GM19239 (cell line): ENCODE data around the gene SEC14L5.

Experiments used
- DNase-seq: peaks from one replicate; pipeline ENCODE4 v3.0.0; 2011; ENCODE audit warnings: low spot score; ENCODE audit not compliant: insufficient read length
- FAIRE-seq: peaks from 2 replicates; lab custom pipeline; 2011; peaks lifted over from hg19 to GRCh38; lab: Jason Lieb, UNC

Gene SEC14L5

GRCh38 chr16:4957720-4958509, at the start of gene SEC14L5:
Gene SEC14L5 (plus strand): TSS chr16:4958330. CDS start chr16:4959324, 994 bp downstream.
- FAIRE-seq (peak; percentile 83), DNase-seq (peak; percentile 91)

- no peak for DNase-seq
- no peak for FAIRE-seq
Measured at GRCh38 chr16:4908854-4909401, 49.2 kb upstream of the SEC14L5 start.

GRCh38 chr16:4909825-4910224, 48.3 kb upstream of the SEC14L5 start:
- FAIRE-seq: no peak
- DNase-seq: no peak

GRCh38 chr16:4910828-4911227, 47.3 kb upstream of the SEC14L5 start:
- FAIRE-seq (no peak), DNase-seq (no peak)

- DNase-seq (no peak), FAIRE-seq (no peak)
Measured at GRCh38 chr16:4911970-4912386, 46.2 kb upstream of the SEC14L5 start.

- DNase-seq (no peak), FAIRE-seq (no peak)
Measured at GRCh38 chr16:4913130-4913773, 44.9 kb upstream of the SEC14L5 start.

- FAIRE-seq: no peak
- DNase-seq: no peak
Measured at GRCh38 chr16:4913774-4914525, 44.2 kb upstream of the SEC14L5 start.

- DNase-seq (no peak), FAIRE-seq (no peak)
Measured at GRCh38 chr16:4914528-4915225, 43.5 kb upstream of the SEC14L5 start.

- no peak for FAIRE-seq
- no peak for DNase-seq
Measured at GRCh38 chr16:4915226-4915761, 42.8 kb upstream of the SEC14L5 start.

GRCh38 chr16:4917117-4917516, 41.0 kb upstream of the SEC14L5 start:
- DNase-seq (no peak), FAIRE-seq (no peak)

GRCh38 chr16:4918781-4919251, 39.3 kb upstream of the SEC14L5 start:
- no peak for DNase-seq
- FAIRE-seq: no peak

- FAIRE-seq (no peak), DNase-seq (no peak)
Measured at GRCh38 chr16:4920826-4921225, 37.3 kb upstream of the SEC14L5 start.

GRCh38 chr16:4922721-4923342, 35.3 kb upstream of the SEC14L5 start:
- no peak for FAIRE-seq
- no peak for DNase-seq

- no peak for DNase-seq
- FAIRE-seq: no peak
Measured at GRCh38 chr16:4923853-4924252, 34.3 kb upstream of the SEC14L5 start.

GRCh38 chr16:4924593-4925292, 33.4 kb upstream of the SEC14L5 start:
- no peak for FAIRE-seq
- DNase-seq: no peak

- FAIRE-seq: no peak
- no peak for DNase-seq
Measured at GRCh38 chr16:4925293-4925607, 32.9 kb upstream of the SEC14L5 start.

GRCh38 chr16:4925791-4926190, 32.3 kb upstream of the SEC14L5 start:
- FAIRE-seq (no peak), DNase-seq (no peak)

GRCh38 chr16:4926928-4927327, 31.2 kb upstream of the SEC14L5 start:
- FAIRE-seq: no peak
- DNase-seq: no peak

- DNase-seq (no peak), FAIRE-seq (no peak)
Measured at GRCh38 chr16:4927661-4928060, 30.5 kb upstream of the SEC14L5 start.
